Stomach (tissue), 4 donors: ENCODE results near the gene PCNX1.

Experiments used
- CTCF ChIP-seq, 7 experiments: fragments of 450-650 bp in 4 of 7; fragments of 200-600 bp in 3 of 7; sonication (generic) in 3 of 7; IDR thresholded peaks; one replicate each; pipeline ENCODE4 v1.5.1; 2016 to 2019; ENCODE audit warnings: antibody characterized with exemption in 7 of 7, control low read depth in 2 of 7, mild to moderate bottlenecking in 1 of 7
- POLR2A ChIP-seq, 4 donors: fragments of 450-650 bp; IDR thresholded peaks; one replicate each; pipeline ENCODE4 v1.6.1; 2016; ENCODE audit warnings: antibody characterized with exemption in 4 of 4, control low read depth in 2 of 4, mild to moderate bottlenecking in 1 of 4, moderate library complexity in 1 of 4

- TF ChIP-seq CTCF (IDR thresholded peaks at IDR 0.05) (no peak), POLR2A (IDR thresholded peaks at IDR 0.05) (no peak)
Measured at GRCh38 chr14:70887207-70887681, 20.0 kb upstream of the PCNX1 start.
